ENCODE results near the gene NR1I3.

DNA sequence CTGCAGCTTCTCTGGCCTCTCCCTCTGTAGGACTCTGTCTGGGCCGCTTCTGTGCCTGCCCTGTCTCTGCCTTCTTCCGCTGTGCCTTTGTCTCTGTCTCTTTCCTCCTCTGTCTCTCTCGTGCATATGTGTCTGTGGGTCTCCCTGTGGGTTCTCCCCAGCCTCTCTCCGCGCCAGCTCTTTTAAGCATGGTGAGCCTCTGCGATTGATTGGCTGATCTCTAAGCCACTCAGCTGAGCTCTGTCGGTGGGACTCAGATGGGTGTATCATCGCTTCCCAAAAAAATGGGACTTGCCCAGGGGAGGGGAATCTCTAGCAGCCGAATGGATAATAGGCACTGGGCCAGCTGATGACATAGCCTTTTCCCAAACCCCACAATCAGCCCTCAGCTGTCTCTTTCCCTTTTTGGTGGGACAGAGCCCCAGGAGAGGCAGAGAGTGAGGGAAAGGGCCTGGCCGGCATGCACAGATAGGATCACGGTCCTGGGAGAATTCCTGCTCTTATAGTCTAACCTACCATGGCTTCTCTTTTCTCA lies 39.0 kb downstream of the NR1I3 start, which contains the start of gene ADAMTS4:
- TF ChIP-seq, protein P1, sequence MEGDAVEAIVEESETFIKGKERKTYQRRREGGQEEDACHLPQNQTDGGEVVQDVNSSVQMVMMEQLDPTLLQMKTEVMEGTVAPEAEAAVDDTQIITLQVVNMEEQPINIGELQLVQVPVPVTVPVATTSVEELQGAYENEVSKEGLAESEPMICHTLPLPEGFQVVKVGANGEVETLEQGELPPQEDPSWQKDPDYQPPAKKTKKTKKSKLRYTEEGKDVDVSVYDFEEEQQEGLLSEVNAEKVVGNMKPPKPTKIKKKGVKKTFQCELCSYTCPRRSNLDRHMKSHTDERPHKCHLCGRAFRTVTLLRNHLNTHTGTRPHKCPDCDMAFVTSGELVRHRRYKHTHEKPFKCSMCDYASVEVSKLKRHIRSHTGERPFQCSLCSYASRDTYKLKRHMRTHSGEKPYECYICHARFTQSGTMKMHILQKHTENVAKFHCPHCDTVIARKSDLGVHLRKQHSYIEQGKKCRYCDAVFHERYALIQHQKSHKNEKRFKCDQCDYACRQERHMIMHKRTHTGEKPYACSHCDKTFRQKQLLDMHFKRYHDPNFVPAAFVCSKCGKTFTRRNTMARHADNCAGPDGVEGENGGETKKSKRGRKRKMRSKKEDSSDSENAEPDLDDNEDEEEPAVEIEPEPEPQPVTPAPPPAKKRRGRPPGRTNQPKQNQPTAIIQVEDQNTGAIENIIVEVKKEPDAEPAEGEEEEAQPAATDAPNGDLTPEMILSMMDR (IDR thresholded peaks at IDR 0.05): no peak
- peak in 2 of 4 donors; percentile 38 to 61 for TF ChIP-seq POLR2A (IDR thresholded peaks at IDR 0.05)

Measured in upper lobe of left lung (tissue), 4 donors.